Astrocyte (in vitro differentiated cells and primary cell): ENCODE data around the gene ACBD3.

Experiments used
- EZH2 ChIP-seq: IDR thresholded peaks from 2 replicates; pipeline ENCODE4 v1.6.1; 2012; ENCODE audit warnings: mild to moderate bottlenecking, low read length, inconsistent platforms; ENCODE audit not compliant: insufficient read depth
- TF ChIP-seq, protein P1 (sequence below): IDR thresholded peaks from 2 replicates; pipeline ENCODE4 v1.5.1; 2011; ENCODE audit warnings: low read depth, mild to moderate bottlenecking, inconsistent platforms, low read length, moderate library complexity; ENCODE audit not compliant: insufficient read depth

DNA sequence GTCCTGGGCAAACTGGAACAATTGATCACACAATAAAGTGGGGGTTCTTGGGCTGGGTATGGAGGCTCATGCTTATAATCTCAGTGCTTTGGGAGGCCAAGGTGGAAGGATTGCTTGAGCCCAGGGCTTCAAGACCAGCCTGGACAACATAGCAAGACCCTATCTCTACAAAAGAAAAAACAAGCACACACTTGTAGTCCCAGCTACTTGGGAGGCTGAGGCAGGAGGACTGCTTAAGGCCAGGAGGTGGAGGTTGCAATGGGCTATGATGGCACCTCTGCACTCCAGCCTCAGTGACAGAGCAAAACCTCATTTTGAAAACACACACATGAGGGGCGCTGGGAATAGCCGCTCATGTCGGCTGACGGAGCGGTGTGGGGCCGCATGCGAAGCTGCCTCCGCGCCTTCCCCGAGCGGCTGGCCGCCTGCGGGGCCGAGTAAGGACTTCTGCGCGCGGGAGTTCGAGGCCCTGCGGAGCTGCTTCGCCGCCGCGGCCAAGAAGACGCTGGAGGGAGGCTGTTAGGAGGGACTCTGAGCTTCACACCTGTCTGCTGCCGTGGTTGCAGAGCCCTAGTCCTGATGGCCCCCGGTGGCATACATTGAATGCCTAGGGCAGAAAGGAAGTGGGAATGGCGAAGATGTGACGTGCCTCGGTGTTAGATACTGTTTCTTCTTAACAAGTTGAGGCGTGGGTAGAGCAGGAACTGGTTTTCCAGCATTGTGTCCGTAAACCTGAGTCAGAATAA is 59.5 kb downstream of the ACBD3 start:
- TF ChIP-seq, protein P1, sequence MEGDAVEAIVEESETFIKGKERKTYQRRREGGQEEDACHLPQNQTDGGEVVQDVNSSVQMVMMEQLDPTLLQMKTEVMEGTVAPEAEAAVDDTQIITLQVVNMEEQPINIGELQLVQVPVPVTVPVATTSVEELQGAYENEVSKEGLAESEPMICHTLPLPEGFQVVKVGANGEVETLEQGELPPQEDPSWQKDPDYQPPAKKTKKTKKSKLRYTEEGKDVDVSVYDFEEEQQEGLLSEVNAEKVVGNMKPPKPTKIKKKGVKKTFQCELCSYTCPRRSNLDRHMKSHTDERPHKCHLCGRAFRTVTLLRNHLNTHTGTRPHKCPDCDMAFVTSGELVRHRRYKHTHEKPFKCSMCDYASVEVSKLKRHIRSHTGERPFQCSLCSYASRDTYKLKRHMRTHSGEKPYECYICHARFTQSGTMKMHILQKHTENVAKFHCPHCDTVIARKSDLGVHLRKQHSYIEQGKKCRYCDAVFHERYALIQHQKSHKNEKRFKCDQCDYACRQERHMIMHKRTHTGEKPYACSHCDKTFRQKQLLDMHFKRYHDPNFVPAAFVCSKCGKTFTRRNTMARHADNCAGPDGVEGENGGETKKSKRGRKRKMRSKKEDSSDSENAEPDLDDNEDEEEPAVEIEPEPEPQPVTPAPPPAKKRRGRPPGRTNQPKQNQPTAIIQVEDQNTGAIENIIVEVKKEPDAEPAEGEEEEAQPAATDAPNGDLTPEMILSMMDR: no peak
- no peak for TF ChIP-seq EZH2
